Retinal pigment epithelial cell (primary cell): ENCODE results near the gene BEST1.
A peak's percentile ranks its signal among the peaks of the same experiment; 100 is the strongest.
"Not testable (repeated sequence)": the region's sequence is repeated elsewhere in the genome, so short reads cannot be mapped to it uniquely, and the experiment has no call there.

Experiments
- DNase-seq: peaks from one replicate; pipeline ENCODE4 v3.0.0-alpha.2; 2010; ENCODE audit warnings: low read depth
- H3K4me3 ChIP-seq: 2 replicates; pipeline ENCODE4 v1.5.1; 2011; ENCODE audit warnings: mild to moderate bottlenecking, low read length, control low read depth, moderate library complexity
- CTCF ChIP-seq: conservative IDR thresholded peaks from 2 replicates; pipeline ENCODE4 v1.5.1; 2011; ENCODE audit warnings: low read depth, low read length, control low read depth, inconsistent platforms

Gene BEST1

DNA sequence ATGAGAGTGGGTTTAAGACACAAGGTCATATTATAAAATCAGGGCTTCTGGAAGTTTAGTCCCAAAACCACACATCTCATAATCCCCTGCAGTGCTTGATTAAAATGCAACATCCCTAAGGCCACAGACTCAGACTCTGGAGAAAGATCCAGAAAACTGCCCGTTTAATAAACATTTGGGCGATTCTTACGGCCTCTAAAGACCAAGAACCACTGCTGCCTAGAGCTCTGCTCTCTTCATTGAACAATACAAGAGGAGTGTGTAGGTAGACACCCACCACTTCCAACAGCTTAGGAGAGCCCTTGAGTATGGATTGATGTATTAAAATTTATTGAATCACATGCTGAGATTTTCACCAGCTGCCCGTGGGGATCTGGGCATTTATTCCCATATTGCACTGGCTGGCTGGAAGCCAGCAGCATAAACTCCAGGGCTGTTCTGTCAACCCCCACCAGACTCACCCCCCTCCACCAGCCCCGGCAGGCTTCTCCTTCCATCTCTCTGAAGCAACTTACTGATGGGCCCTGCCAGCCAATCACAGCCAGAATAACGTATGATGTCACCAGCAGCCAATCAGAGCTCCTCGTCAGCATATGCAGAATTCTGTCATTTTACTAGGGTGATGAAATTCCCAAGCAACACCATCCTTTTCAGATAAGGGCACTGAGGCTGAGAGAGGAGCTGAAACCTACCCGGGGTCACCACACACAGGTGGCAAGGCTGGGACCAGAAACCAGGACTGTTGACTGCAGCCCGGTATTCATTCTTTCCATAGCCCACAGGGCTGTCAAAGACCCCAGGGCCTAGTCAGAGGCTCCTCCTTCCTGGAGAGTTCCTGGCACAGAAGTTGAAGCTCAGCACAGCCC, 749 bp upstream of the BEST1 start:
- DNase-seq, result peak; percentile 82
- no peak for TF ChIP-seq CTCF
- H3K4me3 ChIP-seq, result peak overlapping the region; percentile 14

DNA sequence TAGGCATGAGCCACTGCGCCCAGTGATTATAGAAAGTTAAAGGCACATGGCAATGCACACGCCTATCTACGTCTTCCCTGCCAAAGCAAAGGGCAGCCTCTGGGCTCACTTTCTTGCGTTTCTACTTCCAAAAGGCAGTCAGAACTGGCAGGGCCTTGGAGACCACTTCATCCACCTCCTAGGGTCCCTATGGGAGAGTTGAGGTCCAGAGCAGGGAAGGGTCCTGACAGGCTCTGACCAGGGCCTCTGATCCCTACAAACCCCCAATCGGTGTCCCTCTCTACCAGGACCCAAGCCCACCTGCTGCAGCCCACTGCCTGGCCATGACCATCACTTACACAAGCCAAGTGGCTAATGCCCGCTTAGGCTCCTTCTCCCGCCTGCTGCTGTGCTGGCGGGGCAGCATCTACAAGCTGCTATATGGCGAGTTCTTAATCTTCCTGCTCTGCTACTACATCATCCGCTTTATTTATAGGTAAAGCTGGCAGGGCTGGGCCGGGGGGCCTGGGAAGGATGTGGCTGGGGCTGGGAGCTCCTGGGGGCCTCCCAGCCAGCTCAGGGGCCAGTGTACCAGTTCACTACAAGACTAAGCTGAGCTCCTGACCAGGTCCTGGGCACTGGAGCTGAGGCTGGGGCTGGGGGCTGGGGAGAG, 1.5 kb downstream of the BEST1 start:
- TF ChIP-seq CTCF, result no peak
- H3K4me3 ChIP-seq, result no peak overlapping the region
- no peak for DNase-seq

DNA sequence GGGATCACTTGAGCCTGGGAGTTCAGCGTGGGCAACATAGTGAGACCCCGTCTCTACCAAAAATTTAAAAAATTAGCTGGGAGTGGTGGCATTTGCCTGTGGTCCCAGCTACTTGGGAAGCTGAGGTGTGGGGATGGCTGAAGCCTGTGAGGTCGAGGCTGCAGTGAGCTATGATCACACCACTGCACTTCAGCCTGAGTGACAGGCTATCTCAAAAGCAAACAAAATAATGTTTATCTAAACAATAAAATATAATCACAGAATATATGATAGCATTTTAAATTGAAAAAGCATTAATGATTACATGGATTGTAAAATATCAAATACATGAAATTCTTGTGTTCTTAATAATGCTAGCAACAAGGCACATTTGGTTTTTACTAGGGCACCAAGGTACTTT, 2.7 kb downstream of the BEST1 start:
- no peak for DNase-seq
- TF ChIP-seq CTCF, result no peak
- H3K4me3 ChIP-seq, result no peak overlapping the region

- not testable (repeated sequence) for DNase-seq, H3K4me3 ChIP-seq
These were observed 3.5 kb downstream of the BEST1 start for GRCh38 chr11:61953632-61954031.

GRCh38 chr11:61954106-61954850, 4.1 kb downstream of the BEST1 start:
- H3K4me3 ChIP-seq, result no peak overlapping the region
- no peak for TF ChIP-seq CTCF
- no peak for DNase-seq

GRCh38 chr11:61954851-61955421, 4.8 kb downstream of the BEST1 start:
- TF ChIP-seq CTCF, result peak; percentile 28
- no peak for DNase-seq
- peak overlapping the region; percentile 30 for H3K4me3 ChIP-seq
